Right ventricle myocardium inferior (tissue), 1 donor: ENCODE results near the gene AXIN2. TPM values are rescaled to one million over a fixed set of nuclear protein-coding genes. Genes with fewer than 3 reads are reported as not detected.

ENCODE experiments used
- ATAC-seq: fragments of 200-7000 bp; cut with Tn5 transposase; one replicate; pipeline ENCODE4 v1.9.1; 2020; ENCODE audit warnings: mild to moderate bottlenecking, moderate library complexity
- DNase-seq: peaks from one replicate; pipeline ENCODE4 v3.0.0; 2021; ENCODE audit errors: missing footprints
- intact Hi-C: fragments of 100-400 bp; cut with DNase I; formaldehyde crosslinking; loops from one replicate; pipeline ENCODE4 v1.11.0; 2022
- long read RNA-seq: library from polyadenylated mRNA; unstranded; transcript quantifications from one replicate; pipeline ENCODE4 v2.0.0, GENCODE V29; 2021
- total RNA-seq: library from RNA; stranded (reverse); fragmentation: NEBNext Ultra II Directional; extraction: Animal tissue kit (Norgen Biotek cat#: 25700); gene quantifications from one replicate; pipeline ENCODE4 v1.2.1, GENCODE V29; 2021
- donor health status: DM: no; HTN: yes; CAD: no; lungs with severe emphysema.

AXIN2 gene, protein sequence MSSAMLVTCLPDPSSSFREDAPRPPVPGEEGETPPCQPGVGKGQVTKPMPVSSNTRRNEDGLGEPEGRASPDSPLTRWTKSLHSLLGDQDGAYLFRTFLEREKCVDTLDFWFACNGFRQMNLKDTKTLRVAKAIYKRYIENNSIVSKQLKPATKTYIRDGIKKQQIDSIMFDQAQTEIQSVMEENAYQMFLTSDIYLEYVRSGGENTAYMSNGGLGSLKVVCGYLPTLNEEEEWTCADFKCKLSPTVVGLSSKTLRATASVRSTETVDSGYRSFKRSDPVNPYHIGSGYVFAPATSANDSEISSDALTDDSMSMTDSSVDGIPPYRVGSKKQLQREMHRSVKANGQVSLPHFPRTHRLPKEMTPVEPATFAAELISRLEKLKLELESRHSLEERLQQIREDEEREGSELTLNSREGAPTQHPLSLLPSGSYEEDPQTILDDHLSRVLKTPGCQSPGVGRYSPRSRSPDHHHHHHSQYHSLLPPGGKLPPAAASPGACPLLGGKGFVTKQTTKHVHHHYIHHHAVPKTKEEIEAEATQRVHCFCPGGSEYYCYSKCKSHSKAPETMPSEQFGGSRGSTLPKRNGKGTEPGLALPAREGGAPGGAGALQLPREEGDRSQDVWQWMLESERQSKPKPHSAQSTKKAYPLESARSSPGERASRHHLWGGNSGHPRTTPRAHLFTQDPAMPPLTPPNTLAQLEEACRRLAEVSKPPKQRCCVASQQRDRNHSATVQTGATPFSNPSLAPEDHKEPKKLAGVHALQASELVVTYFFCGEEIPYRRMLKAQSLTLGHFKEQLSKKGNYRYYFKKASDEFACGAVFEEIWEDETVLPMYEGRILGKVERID
- total RNA-seq, result 22.2 TPM
- long read RNA-seq, partial matches to known transcripts, result 2 of 3 reads
- long read RNA-seq, other reads (novel, unspliced or antisense), result 1 of 3 reads

GRCh38 chr17:65561452-65562205 is at the start of gene AXIN2:
TSS of gene AXIN2 (minus strand) at chr17:65561648. CDS start at chr17:65558620, 3,028 bp downstream.
- ATAC-seq (peak; percentile 89), DNase-seq (peak; percentile 94)
- intact Hi-C loops, result loop anchor here (5.0 kb wide), 1 partner anchor 171 kb away; no protein-coding TSS in a partner anchor

DNA sequence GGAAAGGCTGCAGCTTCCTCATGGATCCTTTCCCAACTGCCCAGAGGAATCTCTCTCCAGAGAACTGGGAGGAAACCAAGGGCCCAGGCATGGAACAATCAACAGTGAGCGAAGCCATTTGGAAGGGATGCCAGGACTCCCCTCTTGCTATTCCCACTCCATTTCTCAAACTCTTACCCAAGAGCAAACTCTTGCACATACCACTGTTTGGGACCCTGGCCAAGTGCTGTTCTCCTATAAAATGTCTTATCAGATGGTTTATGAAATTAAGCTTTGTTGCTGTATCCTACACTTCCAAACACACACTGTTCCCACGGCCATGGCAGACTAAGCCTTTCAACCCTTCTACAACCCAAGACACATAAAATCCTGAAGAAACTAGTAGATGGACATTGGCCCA is 48.3 kb upstream of the AXIN2 start:
- no peak for ATAC-seq
- intact Hi-C loops, result no loop called here
- no peak for DNase-seq

GRCh38 chr17:65609286-65609685 is 47.8 kb upstream of the AXIN2 start:
- ATAC-seq (no peak), DNase-seq (no peak)
- intact Hi-C loops, result no loop called here

DNA sequence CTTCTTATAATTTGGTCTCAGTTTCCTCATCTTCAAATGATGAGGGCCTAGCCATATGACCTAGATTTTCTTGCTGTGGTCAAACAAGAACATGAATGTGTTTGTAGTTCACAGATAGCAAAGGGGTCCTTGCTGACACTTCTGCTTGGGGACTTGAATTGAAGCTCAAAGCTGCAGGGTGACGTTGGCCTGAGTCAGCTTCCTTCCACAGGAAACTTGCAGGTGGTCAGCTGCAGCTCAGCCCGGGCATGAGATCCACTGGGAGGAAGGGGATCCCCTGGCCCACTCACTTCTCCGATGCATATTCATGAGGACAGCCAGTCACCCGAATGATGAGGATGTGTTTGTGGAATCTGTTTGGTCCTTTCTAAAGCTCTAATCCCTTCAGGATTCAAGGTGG is 42.6 kb upstream of the AXIN2 start:
- no peak for ATAC-seq
- no peak for DNase-seq
- intact Hi-C loops, result no loop called here

DNA sequence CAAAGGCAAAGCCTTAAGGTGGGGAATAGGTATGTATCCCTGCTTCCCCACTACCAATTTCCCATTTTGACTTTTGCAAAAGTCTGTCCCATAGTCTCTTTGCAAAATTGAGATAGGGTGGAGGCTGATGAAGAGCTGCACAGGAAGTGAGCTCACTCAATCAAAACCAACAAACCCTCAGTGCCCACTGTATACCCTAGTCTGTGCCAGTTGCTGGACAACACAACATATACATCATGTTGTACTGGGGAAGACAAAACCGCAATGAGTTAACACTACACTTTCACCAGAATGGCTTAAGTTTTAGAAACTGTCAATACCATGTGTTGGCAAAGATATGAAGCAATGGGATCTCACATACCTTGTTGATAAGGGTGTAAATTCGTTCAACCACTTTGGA is 40.4 kb upstream of the AXIN2 start:
- intact Hi-C loops, result no loop called here
- ATAC-seq (no peak), DNase-seq (no peak)

GRCh38 chr17:65601145-65601544 is 39.7 kb upstream of the AXIN2 start:
- intact Hi-C loops, result no loop called here
- DNase-seq (no peak), ATAC-seq (no peak)

- intact Hi-C loops, result no loop called here
- no peak for ATAC-seq
Observed at GRCh38 chr17:65600518-65600917, 39.1 kb upstream of the AXIN2 start.

DNA sequence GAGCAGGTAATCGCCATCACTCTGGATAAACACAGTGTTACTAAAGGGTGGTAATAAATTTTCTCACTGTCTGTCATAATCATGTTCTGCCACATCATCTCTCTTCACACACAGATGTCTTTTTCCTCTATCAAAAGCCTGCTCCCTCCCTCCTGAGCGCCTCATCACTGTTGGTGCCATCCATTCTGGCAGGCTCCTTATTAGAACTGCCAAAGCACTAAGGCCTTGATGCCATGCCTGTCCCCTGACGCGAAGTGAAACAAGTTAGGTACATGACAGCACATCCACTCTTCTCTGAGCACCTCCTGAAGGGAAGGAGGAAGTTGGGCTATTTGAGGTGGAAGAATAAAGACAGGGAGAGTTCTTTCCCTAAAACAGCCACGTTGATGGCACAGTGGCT is 38.2 kb upstream of the AXIN2 start:
- DNase-seq (no peak), ATAC-seq (no peak)
- intact Hi-C loops, result no loop called here

More at GRCh38 chr17:65600518-65600917, 39.1 kb upstream of the AXIN2 start:
- no peak for DNase-seq

DNA sequence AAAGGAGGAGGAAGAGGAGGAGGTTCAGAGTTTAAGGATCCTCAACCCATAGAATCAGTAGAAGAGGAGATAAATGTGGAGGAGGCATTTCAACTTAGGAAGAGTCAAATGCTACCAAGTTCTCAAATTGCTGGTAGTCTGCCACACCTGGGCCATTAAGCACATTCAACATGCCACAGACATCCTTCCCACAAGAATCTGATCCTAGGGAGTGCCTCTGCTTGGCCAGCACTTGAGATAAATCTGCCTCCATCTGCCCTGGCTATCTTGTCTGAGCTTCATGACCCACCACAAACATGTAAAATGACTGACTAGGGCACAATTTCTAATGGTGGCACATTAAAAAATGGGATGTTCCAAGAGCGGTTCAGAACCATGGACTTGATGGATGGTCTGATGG is 37.3 kb upstream of the AXIN2 start:
- intact Hi-C loops, result no loop called here
- ATAC-seq (no peak), DNase-seq (no peak)

- ATAC-seq (no peak), DNase-seq (no peak)
- intact Hi-C loops, result no loop called here
Observed at GRCh38 chr17:65595071-65595656, 33.7 kb upstream of the AXIN2 start.

GRCh38 chr17:65593855-65594845 is 32.7 kb upstream of the AXIN2 start:
- ATAC-seq (no peak), DNase-seq (no peak)
- intact Hi-C loops, result no loop called here

DNA sequence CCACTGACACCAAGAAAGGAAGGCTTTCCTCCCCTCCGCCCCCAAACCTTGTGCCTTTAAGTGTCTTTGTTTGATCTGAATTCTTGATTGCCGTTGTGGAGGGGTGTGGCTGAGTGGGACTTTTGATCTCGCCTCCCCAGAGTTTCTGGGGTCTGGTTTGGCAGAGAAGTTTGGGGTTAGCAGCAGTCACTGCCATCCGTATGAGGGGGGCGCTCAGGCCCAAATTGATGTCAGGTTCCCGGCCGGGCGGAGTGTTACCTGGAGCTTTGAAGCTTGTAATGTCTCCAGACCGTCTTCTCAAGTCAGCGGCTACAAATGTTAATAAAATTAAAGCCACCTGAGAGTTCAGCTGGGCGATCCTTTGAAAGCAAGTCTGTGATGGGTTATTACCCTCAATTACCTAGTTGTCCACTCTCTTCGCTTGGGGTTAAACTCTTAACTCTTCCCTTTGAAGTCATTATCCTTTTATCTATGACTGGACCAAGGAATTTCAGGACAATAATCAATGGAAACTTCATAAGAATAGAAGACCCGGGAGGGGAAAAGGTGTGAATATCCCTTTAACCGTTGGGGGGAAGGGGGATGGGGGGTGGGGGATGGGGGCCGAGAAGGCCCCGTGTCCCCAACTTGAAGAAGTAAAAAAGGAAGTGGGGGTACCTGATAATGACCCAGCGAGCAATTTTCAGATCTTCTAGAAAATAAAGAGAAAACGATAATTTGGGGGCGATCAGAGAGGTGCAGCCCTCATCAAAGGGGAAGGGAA is 31.8 kb upstream of the AXIN2 start:
- DNase-seq, result no peak
- intact Hi-C loops, result no loop called here
- no peak for ATAC-seq

- ATAC-seq, result no peak
- DNase-seq, result no peak
- intact Hi-C loops, result no loop called here
Observed at GRCh38 chr17:65592125-65592965, 30.9 kb upstream of the AXIN2 start.

- ATAC-seq (no peak), DNase-seq (no peak)
- intact Hi-C loops, result no loop called here
Observed at GRCh38 chr17:65589321-65589720, 27.9 kb upstream of the AXIN2 start.

DNA sequence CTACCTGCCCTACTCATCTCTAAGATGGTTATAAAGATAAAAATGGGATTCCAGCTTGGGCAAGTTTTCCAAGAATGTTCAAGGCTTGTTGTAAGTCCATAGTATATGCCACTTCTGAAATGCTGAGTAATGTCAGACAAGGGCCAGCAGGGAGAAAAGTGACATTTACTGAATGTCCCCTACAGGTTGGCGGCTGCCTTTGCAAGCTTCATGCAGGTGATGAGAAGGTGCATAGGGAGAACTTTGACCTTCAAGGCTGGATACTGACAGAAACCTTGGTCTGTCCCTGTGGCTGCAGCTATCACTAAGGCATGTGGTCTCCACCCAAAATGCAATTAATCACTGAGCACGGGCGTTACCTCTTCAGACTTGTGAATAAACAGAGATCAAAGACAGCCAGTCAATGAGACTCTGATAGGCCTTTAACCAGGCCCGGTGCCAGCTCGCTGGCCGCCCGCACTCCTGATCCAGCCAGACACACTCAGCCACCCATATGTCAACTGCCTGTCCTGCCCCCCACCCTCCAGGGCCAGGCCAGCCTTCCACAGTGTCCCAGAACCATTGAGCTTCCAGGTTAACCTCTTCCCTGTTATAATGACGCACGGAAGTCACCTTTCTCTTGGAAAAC is 26.8 kb upstream of the AXIN2 start:
- ATAC-seq (peak; percentile 65), DNase-seq (no peak)
- intact Hi-C loops, result no loop called here
